Measurements from ENCODE around the gene HBS1L.
A peak's percentile ranks its signal among the peaks of the same experiment; 100 is the strongest.

Gene HBS1L

DNA sequence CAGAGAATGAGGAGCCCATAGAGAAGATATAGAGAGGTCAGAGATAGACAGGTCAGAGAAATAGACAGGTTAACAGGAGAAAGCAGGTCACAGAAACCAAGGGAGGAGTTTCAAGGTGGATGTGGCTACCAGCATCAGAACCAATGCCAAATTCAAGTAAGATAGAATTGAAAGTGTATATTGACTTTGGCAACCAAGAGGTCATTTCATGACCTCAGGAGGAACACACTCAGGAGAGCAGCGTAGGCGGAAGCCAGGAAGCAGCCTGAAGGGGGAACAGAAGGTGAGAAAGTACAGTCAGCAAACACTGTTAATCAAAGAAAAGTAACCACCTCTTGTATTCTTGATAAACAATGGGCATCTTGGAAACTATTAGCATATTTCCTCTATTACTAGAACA lies 70.8 kb downstream of the HBS1L start:
- Mint-ChIP-seq H3K36me3 (ENCODE audit: low read depth) (peaks cover 48% of the 10 kb centered on the region), H3K9me3 (no peaks in the 10 kb centered on the region), H3K4me1 (ENCODE audit: low read depth) (peaks cover 42% of the 10 kb centered on the region), H3K27ac (peak overlapping the region; percentile 53), H3K4me3 (no peak overlapping the region), H3K27me3 (ENCODE audit: low read depth) (no peaks in the 10 kb centered on the region)

DNA sequence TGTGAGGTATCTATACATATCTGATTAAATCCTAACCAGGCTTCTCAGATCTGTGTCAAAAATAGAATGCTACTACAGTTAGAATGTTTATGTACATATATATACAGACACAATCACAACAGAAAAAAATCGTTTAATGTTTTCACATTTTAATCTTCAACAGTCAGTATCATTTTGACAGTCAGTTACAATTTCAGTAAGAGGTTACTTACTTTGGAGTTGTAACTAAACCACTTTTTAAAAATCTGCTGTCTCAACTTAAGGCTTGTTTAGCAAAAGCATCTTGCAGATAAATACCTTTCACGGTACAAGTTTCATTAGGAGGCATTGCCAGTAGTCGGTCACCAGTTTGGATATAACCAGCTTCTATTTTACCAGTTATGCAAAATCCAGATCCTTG lies 72.5 kb downstream of the HBS1L start:
- Mint-ChIP-seq H3K9me3 (peaks cover 2% of the 10 kb centered on the region), H3K36me3 (ENCODE audit: low read depth) (peaks cover 49% of the 10 kb centered on the region), H3K27ac (peak overlapping the region; percentile 28), H3K27me3 (ENCODE audit: low read depth) (no peaks in the 10 kb centered on the region), H3K4me3 (no peak overlapping the region), H3K4me1 (ENCODE audit: low read depth) (peaks cover 45% of the 10 kb centered on the region)

DNA sequence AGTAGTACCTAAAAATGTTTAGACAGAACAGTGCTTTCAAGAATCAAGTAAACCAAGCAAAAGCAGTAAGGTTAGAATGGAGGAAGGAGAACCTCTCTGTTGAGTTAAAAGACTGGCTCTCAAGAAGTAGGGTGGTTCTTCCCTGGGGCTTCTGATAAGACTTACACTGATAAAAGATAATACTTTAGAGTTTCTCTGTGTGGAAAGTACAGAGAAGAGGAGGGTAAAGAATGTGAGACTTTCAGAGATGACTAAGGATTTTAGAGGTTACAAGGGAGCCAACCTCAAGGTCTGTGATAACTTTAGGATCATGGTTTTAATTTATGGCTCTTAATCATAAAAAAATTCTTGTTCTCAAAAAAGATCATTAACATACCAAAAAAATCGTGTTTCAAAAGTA lies 73.8 kb downstream of the HBS1L start:
- Mint-ChIP-seq H3K9me3 (peaks cover 10% of the 10 kb centered on the region), H3K36me3 (ENCODE audit: low read depth) (peaks cover 55% of the 10 kb centered on the region), H3K4me3 (no peak overlapping the region), H3K27ac (peak overlapping the region; percentile 78), H3K4me1 (ENCODE audit: low read depth) (peaks cover 45% of the 10 kb centered on the region), H3K27me3 (ENCODE audit: low read depth) (no peaks in the 10 kb centered on the region)

DNA sequence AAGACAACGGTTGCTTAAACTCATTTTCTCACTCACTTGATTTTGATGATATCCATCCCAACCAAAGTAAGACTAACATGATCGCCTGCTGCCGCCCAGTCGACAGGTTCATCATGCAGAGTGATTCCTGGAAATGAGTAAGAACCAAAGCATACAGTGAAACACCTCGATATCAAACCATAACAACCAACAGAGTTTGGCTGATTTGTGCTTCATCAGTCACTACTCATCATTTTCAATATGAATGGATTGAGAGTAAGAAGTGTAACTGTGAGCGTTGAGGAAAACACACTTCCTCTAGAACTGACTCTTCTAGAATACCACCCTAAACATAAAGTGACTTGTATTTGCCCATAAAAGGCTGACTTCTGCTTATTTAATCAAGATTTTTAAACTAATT lies 75.5 kb downstream of the HBS1L start:
- peaks cover 21% of the 10 kb centered on the region for H3K9me3 Mint-ChIP-seq
- H3K4me1 Mint-ChIP-seq (ENCODE audit: low read depth) = peaks cover 39% of the 10 kb centered on the region
- H3K27me3 Mint-ChIP-seq (ENCODE audit: low read depth) = no peaks in the 10 kb centered on the region
- peaks cover 62% of the 10 kb centered on the region for H3K36me3 Mint-ChIP-seq (ENCODE audit: low read depth)
- peak overlapping the region; percentile 33 for H3K4me3 Mint-ChIP-seq
- peak overlapping the region; percentile 88 for H3K27ac Mint-ChIP-seq

DNA sequence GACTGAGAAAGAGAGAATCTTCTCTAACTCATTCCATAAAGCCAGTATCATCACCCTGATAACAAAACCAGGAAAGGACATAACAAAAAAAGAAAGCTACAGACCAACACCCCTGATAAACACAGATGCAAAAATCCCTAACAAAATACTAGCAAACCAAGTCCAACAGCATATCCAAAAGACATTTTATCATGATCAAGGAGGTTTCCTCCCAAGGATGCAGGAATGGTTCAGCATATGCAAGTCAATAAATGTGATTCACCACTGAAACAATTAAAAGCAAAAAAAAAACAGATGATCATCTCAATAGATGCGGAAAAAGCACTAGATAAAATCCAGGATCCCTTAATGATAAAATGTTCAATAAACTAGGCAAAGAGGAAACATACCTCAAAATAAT lies 80.3 kb downstream of the HBS1L start:
- Mint-ChIP-seq H3K27ac (no peak overlapping the region), H3K27me3 (ENCODE audit: low read depth) (no peaks in the 10 kb centered on the region), H3K9me3 (peaks cover 24% of the 10 kb centered on the region), H3K4me1 (ENCODE audit: low read depth) (peaks cover 18% of the 10 kb centered on the region), H3K4me3 (no peak overlapping the region), H3K36me3 (ENCODE audit: low read depth) (peaks cover 67% of the 10 kb centered on the region)

DNA sequence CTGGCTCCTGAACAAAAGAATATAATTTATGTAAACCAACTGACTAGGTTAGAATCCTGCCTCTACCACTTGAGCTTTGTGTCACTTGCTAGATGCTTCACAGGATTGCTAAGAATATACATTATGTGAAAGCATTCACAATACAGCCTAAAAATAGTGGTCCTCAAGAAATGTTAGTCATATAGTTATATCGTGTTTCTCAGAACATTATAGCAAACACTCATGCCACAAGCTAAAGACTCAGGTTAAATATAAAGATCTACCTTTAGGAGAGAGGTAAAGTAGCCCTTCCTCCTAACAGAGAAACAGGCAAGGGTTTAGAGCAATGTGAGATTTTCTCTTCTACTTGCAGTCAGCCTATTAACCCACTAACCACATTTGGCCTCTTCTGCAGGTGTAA lies 86.9 kb downstream of the HBS1L start:
- no peak overlapping the region for H3K27ac Mint-ChIP-seq
- no peaks in the 10 kb centered on the region for H3K27me3 Mint-ChIP-seq (ENCODE audit: low read depth)
- H3K4me1 Mint-ChIP-seq (ENCODE audit: low read depth) = peaks cover 4% of the 10 kb centered on the region
- no peaks in the 10 kb centered on the region for H3K9me3 Mint-ChIP-seq
- H3K36me3 Mint-ChIP-seq (ENCODE audit: low read depth) = peaks cover 45% of the 10 kb centered on the region
- no peak overlapping the region for H3K4me3 Mint-ChIP-seq

DNA sequence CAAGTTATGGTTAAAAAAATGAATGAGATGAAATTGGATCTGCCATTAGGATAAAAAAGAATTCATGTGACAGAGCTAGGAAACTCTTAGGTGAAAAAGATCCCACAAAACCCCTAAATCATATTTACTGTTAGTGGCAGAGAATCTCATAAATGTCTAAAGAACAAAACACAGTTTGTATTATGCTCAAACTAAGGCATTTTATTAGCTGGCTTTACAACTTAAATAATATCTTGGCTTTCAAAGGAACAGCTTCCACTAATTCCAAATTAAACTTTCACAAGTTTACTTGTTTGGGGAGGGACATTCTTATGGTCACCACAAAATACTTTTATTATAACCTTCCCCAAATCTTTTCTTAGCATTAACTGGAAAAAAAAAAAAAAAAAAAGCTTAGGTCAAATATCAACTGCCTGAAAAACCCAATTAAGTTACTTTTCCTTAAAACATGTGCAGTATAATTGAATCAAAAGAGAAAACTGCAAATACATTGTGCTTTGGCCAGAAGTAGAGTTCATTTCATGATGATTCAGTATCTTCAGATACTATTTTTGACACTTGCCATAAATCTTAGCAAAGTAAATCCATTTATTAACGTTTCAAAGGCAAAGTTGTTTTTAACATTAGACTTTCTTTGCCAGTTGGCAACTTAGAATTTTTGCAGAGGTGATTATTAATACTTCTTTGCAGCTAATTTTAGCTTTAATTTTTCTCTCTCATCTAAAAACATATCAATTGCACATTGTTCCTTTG lies 90.0 kb downstream of the HBS1L start:
- peaks cover 54% of the 10 kb centered on the region for H3K36me3 Mint-ChIP-seq (ENCODE audit: low read depth)
- H3K4me3 Mint-ChIP-seq = no peak overlapping the region
- no peaks in the 10 kb centered on the region for H3K27me3 Mint-ChIP-seq (ENCODE audit: low read depth)
- peaks cover 9% of the 10 kb centered on the region for H3K9me3 Mint-ChIP-seq
- H3K27ac Mint-ChIP-seq = no peak overlapping the region
- peaks cover 14% of the 10 kb centered on the region for H3K4me1 Mint-ChIP-seq (ENCODE audit: low read depth)

DNA sequence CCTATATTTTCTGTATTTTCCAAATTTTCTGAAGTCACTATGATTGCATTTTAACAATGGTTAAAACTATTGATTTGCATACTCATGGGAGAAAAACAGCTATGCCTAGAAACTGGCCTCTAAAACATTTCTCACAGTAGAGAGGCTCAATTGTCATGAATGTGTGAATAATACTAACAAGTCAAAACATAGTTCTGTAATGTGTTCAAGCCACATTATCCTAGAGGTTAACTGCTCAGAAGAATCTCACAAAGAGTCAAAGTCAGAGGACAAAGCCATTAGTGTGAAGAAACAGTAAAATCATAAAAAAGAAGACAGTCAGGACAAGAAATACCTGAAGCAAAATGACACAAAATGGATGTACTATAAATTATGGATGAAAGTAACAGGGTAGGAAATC lies 92.2 kb downstream of the HBS1L start:
- no peak overlapping the region for H3K4me3 Mint-ChIP-seq
- H3K27me3 Mint-ChIP-seq (ENCODE audit: low read depth) = no peaks in the 10 kb centered on the region

DNA sequence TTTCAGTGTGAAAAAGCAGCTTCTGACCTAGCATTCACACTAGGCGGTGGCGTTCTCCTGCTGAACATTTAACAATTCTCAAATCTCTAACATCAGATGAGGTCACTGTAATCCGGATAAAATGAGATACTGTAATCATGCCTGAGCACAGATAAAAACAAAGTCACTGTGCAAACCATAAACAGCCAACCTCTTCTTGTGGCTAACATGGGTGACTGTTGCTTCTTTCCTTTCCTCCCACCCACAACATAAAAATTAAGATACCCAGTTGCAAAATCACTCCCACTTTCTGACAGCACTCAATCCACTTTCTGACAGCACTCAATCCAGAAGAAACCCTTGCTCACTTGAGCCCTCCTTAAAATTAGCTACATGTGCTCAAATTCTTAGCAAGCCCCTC lies 93.3 kb downstream of the HBS1L start:
- Mint-ChIP-seq H3K4me1 (ENCODE audit: low read depth) (peaks cover 15% of the 10 kb centered on the region), H3K36me3 (ENCODE audit: low read depth) (peaks cover 60% of the 10 kb centered on the region), H3K27ac (no peak overlapping the region), H3K9me3 (peaks cover 9% of the 10 kb centered on the region), H3K4me3 (no peak overlapping the region), H3K27me3 (ENCODE audit: low read depth) (no peaks in the 10 kb centered on the region)

More for the DNA sequence above, 92.2 kb downstream of the HBS1L start:
- Mint-ChIP-seq H3K27ac (no peak overlapping the region), H3K4me1 (ENCODE audit: low read depth) (peaks cover 12% of the 10 kb centered on the region), H3K36me3 (ENCODE audit: low read depth) (peaks cover 60% of the 10 kb centered on the region), H3K9me3 (peaks cover 9% of the 10 kb centered on the region)

DNA sequence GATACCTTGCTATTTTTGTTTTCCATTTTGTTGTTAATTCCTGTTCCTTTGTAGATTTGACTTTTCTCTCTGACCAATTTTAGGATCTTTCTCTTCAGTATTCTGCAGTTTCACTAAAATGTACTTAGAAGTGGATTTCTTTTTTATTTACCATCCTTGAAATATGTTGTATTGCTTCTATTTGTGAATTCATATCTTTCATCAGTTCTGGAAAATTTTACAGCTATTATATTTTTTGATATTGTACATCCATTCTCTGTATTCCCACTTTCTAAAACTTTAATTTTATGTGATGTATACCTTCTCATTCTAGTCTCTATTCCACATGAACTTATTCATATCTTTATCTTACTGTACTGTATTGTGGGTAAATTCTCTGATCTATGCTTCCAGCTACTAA lies 95.0 kb downstream of the HBS1L start:
- H3K4me1 Mint-ChIP-seq (ENCODE audit: low read depth) = peaks cover 15% of the 10 kb centered on the region

DNA sequence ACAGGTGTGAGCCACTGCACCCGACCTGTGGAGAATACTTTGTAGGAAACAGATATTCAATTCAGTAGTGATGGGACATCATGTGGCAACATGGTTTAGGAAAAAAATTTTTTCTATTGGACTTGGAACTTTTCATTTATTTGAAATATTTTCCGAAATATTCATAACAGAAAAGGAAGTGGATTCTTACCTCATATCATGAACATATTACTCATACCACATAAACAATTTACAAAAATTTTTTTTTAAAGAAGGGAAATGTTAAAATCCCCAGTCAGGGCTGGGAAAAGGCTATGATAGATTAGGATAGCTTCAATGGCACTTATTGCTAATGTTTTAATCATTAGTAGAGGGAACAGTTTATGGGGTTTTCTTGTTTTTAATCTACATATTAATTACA lies 97.9 kb downstream of the HBS1L start:
- Mint-ChIP-seq H3K9me3 (peaks cover 9% of the 10 kb centered on the region), H3K36me3 (ENCODE audit: low read depth) (peaks cover 28% of the 10 kb centered on the region), H3K4me1 (ENCODE audit: low read depth) (peaks cover 10% of the 10 kb centered on the region), H3K27me3 (ENCODE audit: low read depth) (no peaks in the 10 kb centered on the region), H3K4me3 (no peak overlapping the region), H3K27ac (no peak overlapping the region)

More for the DNA sequence above, 95.0 kb downstream of the HBS1L start:
- Mint-ChIP-seq H3K27me3 (ENCODE audit: low read depth) (no peaks in the 10 kb centered on the region), H3K36me3 (ENCODE audit: low read depth) (peaks cover 51% of the 10 kb centered on the region), H3K27ac (no peak overlapping the region), H3K9me3 (peaks cover 9% of the 10 kb centered on the region), H3K4me3 (no peak overlapping the region)

DNA sequence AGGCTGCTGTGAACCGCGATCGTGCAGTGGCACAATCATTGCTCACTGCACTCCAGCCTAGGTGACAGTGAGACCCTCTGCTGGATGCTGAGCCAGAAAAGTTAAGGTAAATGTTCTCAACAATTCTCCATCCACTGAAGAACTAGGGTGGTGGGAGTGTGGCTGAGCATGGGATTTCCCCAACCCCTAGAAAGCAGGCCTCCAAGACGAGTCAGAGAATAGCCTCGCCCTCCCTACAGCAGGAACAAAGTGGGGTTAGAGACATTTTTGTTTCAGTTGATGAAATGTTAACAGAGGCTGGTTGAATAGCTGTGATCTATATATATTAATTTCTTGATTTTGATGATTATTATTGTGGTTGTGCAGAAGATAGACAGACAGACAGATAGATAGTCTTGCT lies 98.6 kb downstream of the HBS1L start:
- peaks cover 6% of the 10 kb centered on the region for H3K9me3 Mint-ChIP-seq
- H3K4me3 Mint-ChIP-seq = no peak overlapping the region
- no peak overlapping the region for H3K27ac Mint-ChIP-seq
- peaks cover 21% of the 10 kb centered on the region for H3K36me3 Mint-ChIP-seq (ENCODE audit: low read depth)
- peaks cover 4% of the 10 kb centered on the region for H3K4me1 Mint-ChIP-seq (ENCODE audit: low read depth)
- no peaks in the 10 kb centered on the region for H3K27me3 Mint-ChIP-seq (ENCODE audit: low read depth)

DNA sequence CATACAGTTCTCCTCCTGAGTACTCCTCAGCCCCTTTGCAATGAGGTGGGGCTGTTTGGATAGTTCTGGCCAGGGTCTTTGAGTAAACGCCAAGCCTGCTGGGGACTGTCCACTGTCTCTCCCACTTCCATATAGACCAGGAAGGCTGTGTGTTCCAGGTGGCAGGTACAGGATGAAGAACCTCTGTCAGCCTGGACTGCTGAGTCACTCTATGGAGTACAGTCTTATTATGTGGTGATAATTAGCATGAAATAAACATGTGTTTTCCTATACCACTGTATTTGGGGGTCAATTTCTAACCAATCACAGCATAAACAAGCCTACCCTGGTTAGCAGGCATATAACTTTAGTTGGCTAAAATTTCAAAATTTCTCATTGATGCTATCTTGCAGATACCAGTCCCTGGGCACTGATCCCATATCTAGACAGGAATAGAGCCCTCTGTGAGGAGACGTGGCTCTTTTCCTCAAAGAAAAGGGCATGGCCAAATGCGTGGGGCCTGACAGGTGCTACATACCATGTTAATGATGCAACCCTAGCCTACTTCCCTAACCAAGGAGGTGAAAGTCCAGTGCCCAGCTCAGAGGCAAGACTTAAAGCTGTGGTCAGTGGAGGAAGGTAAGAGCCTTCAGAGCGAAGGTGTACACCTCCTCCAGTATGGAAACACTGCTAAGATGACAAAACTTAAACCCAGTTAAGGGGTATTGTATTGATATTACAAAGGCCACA lies 100.2 kb downstream of the HBS1L start:
- Mint-ChIP-seq H3K36me3 (ENCODE audit: low read depth) (peaks cover 13% of the 10 kb centered on the region), H3K4me3 (no peak overlapping the region), H3K27ac (no peak overlapping the region), H3K4me1 (ENCODE audit: low read depth) (peaks cover 3% of the 10 kb centered on the region), H3K9me3 (no peaks in the 10 kb centered on the region), H3K27me3 (ENCODE audit: low read depth) (no peaks in the 10 kb centered on the region)

DNA sequence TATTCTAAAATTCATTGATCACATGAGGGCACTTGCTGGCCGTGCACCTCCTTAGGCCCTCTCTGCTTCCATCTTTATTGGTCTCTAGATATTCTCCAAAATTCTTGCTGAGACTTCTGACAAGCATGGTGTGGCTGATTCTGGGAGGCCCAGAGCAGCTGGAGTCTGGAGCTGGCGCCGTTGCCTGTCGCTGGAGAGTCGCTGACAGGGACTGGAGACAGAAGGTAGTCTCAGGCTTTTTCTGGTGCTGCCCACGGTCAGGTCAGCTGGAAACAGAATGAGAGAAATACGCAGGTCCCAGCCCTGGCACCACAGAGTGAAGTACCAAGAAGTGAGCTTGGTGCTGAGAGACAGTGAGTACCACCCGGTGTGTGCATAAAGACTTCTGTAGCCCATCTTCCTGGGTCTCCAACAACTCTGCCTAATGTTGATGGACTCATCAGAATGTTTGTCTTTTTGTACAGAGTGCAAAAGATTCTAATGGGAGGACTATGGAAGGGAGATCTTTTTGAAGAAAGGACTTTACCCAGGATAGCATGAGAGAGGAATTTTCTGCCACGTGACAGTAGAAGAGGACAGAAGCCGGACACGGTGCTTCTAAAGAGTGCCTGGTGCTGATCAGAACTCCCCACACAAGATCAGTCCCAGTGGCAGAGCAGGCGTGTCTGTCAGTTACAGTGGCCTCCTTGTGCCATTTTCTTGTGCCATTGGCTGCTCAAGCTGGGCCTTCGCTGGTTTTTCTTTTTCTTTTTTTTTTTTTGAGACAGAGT lies 102.9 kb downstream of the HBS1L start:
- no peak overlapping the region for H3K4me3 Mint-ChIP-seq
- H3K36me3 Mint-ChIP-seq (ENCODE audit: low read depth) = no peaks in the 10 kb centered on the region
- H3K27ac Mint-ChIP-seq = no peak overlapping the region
- H3K27me3 Mint-ChIP-seq (ENCODE audit: low read depth) = no peaks in the 10 kb centered on the region
- no peaks in the 10 kb centered on the region for H3K4me1 Mint-ChIP-seq (ENCODE audit: low read depth)
- H3K9me3 Mint-ChIP-seq = no peaks in the 10 kb centered on the region

DNA sequence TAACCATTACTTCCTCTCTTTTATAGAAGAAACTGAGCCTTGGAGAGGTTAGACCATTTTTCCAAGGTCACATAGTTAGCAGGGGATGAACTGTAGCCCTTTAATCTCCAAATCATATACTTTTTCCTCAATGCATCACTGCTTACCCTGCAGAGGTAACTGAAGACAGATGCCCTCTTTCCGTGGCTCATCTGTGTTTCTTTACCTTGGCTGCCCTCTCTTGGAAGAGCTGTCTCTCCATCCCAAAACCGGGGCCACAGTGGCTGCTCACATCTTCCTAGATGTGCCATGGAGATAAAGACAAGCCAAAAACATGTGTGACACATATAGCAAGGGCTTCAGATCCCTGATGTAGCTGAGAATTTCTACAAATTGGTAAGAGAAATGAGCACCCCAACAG lies 104.1 kb downstream of the HBS1L start:
- no peak overlapping the region for H3K4me3 Mint-ChIP-seq
- H3K9me3 Mint-ChIP-seq = no peaks in the 10 kb centered on the region
- no peak overlapping the region for H3K27ac Mint-ChIP-seq
- no peaks in the 10 kb centered on the region for H3K27me3 Mint-ChIP-seq (ENCODE audit: low read depth)
- H3K4me1 Mint-ChIP-seq (ENCODE audit: low read depth) = no peaks in the 10 kb centered on the region
- no peaks in the 10 kb centered on the region for H3K36me3 Mint-ChIP-seq (ENCODE audit: low read depth)
